ENCODE results near the gene PABPC1L.
"Not testable (repeated sequence)": the region's sequence is repeated elsewhere in the genome, so short reads cannot be mapped to it uniquely, and the experiment has no call there.

Gene PABPC1L

GRCh38 chr20:44864493-44864892, 45.4 kb upstream of the PABPC1L start:
- POLR2A ChIA-PET; H3K27ac ChIP-seq (ENCODE audit: extremely low read depth, low read depth, low read length); H3K9me3 ChIP-seq (ENCODE audit: control insufficient read depth, insufficient read depth, low read depth, low read length); H3K4me3 ChIP-seq (ENCODE audit: low read depth, low read length); H3K4me1 ChIP-seq (ENCODE audit: control insufficient read depth, insufficient read depth, low read length); H3K36me3 ChIP-seq (ENCODE audit: control insufficient read depth in 2 of 2, insufficient read depth in 1 of 2, low read length in 2 of 2): not testable (repeated sequence)
- TF ChIP-seq ZFHX2 (tag by site-specific recombination; conservative IDR thresholded peaks at IDR 0.05) (0 out of 2 replicates have a peak, but pooled peaks have one; percentile 40), EGR2 (tag by site-specific recombination; IDR thresholded peaks at IDR 0.05; ENCODE audit: low read depth) (0 out of 2 replicates have a peak, but pooled peaks have one; percentile 25)
- CTCF ChIA-PET: interaction anchor here (0.6 to 0.7 kb wide), 2 partner anchors 9 to 28 kb away, joined by 3 to 4 read pairs; no protein-coding TSS in a partner anchor

- ChIA-PET POLR2A (interaction anchor here (0.7 kb wide), 1 partner anchor 58 kb away, joined by 3 read pairs; no protein-coding TSS in a partner anchor), CTCF (interaction anchor here (0.5 to 2.8 kb wide), 20 partner anchors 9 to 330 kb away, joined by 3 to 34 read pairs (median 4); no protein-coding TSS in a partner anchor)
- Histone ChIP-seq H3K4me1 (ENCODE audit: control insufficient read depth, insufficient read depth, low read length) (no peaks in the 10 kb centered on the region), H3K27ac (ENCODE audit: extremely low read depth, low read depth, low read length) (no peak overlapping the region), H3K36me3 (ENCODE audit: control insufficient read depth in 2 of 2, insufficient read depth in 1 of 2, low read length in 2 of 2) (no peaks in the 10 kb centered on the region), H3K4me3 (ENCODE audit: low read depth, low read length) (no peak overlapping the region), H3K9me3 (ENCODE audit: control insufficient read depth, insufficient read depth, low read depth, low read length) (no peaks in the 10 kb centered on the region)
- TF ChIP-seq ZNF518A (tag by site-specific recombination; conservative IDR thresholded peaks at IDR 0.05; ENCODE audit: low read depth) (no peak), YY1 (tag by site-specific recombination; IDR thresholded peaks at IDR 0.05) (no peak), GFI1B (tag by site-specific recombination; IDR thresholded peaks at IDR 0.05) (no peak), MYNN (tag by site-specific recombination; IDR thresholded peaks at IDR 0.05; ENCODE audit: borderline replicate concordance) (no peak), KLF17 (tag by site-specific recombination; IDR thresholded peaks at IDR 0.05) (no peak)
Measured at GRCh38 chr20:44866703-44867335, 43.0 kb upstream of the PABPC1L start.

- no peak overlapping the region for H3K27ac ChIP-seq (ENCODE audit: extremely low read depth, low read depth, low read length)
- ChIA-PET CTCF (interaction anchor here (0.6 to 2.9 kb wide), 7 partner anchors 10 to 652 kb away, joined by 3 to 17 read pairs (median 4); no protein-coding TSS in a partner anchor), POLR2A (interaction anchor here (0.6 kb wide), 1 partner anchor 56 kb away, joined by 3 read pairs; no protein-coding TSS in a partner anchor)
- no peaks in the 10 kb centered on the region for H3K9me3 ChIP-seq (ENCODE audit: control insufficient read depth, insufficient read depth, low read depth, low read length)
- H3K4me3 ChIP-seq (ENCODE audit: low read depth, low read length): no peak overlapping the region
- no peaks in the 10 kb centered on the region for H3K36me3 ChIP-seq (ENCODE audit: control insufficient read depth in 2 of 2, insufficient read depth in 1 of 2, low read length in 2 of 2)
- no peak for TF ChIP-seq EGR2 (tag by site-specific recombination; IDR thresholded peaks at IDR 0.05; ENCODE audit: low read depth)
- TF ChIP-seq MYNN (tag by site-specific recombination; IDR thresholded peaks at IDR 0.05; ENCODE audit: borderline replicate concordance): no peak
- no peak for TF ChIP-seq ZNF558 (tag by site-specific recombination; IDR thresholded peaks at IDR 0.05)
- no peak for TF ChIP-seq ZNF585B (tag by site-specific recombination; IDR thresholded peaks at IDR 0.05)
- no peak for TF ChIP-seq ZNF518A (tag by site-specific recombination; conservative IDR thresholded peaks at IDR 0.05; ENCODE audit: low read depth)
- TF ChIP-seq SP2 (tag by site-specific recombination; IDR thresholded peaks at IDR 0.05): no peak
- TF ChIP-seq TSHZ1 (tag by site-specific recombination; IDR thresholded peaks at IDR 0.05; ENCODE audit: borderline replicate concordance): no peak
- no peak for TF ChIP-seq ZNF677 (tag by site-specific recombination; IDR thresholded peaks at IDR 0.05)
- H3K4me1 ChIP-seq (ENCODE audit: control insufficient read depth, insufficient read depth, low read length): no peaks in the 10 kb centered on the region
Measured at GRCh38 chr20:44869471-44869870, 40.4 kb upstream of the PABPC1L start.
